GM19239 (cell line): Measurements from ENCODE around the gene ADAMTS17.

ENCODE experiments used
- DNase-seq: peaks from one replicate; pipeline ENCODE4 v3.0.0; 2011; ENCODE audit warnings: low spot score; ENCODE audit not compliant: insufficient read length
- FAIRE-seq: peaks from 2 replicates; lab custom pipeline; 2011; peaks lifted over from hg19 to GRCh38; lab: Jason Lieb, UNC

ADAMTS17 gene

DNA sequence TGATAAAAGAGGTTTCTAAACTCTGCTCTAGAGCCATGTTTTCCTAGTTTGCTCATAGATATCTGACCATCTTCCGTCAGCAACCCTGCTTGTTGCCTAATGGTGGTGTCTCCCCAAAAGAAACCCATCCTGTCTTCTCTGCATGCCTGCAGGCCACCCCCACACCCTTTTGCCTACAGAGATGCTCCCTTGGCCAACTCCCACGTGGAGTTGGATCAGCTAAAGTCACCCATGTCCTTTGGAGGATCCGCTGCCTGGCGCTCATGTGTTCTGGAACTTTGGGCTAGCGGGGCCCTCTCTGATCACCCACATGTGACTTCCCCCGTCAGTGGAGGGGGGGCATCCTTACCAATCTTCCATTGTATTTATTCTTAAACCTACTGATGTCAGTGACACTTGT, 185.6 kb downstream of the ADAMTS17 start:
- DNase-seq: no peak
- FAIRE-seq: no peak

- FAIRE-seq (no peak), DNase-seq (no peak)
These were observed 187.4 kb downstream of the ADAMTS17 start for GRCh38 chr15:100154338-100154737.

DNA sequence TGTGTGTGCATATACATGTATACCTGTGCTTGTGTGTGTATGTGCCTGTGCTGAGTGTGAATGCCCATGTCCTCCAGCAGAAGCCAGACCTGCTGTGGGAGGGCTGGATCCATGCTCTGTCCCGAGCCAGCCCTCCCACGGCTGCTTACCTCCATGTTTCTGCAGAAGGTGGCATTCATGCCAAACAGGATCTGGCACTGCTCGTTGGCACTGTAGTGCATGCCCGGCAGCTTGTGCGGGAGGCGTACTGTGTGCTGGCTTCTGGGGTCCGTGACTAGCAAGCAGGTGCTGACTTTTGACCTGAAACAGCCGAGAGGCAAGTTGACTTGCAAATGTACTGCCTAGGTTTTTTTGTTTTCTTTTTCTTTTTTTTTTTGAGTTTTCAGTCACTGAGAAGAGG, 189.3 kb downstream of the ADAMTS17 start:
- DNase-seq: no peak
- no peak for FAIRE-seq

DNA sequence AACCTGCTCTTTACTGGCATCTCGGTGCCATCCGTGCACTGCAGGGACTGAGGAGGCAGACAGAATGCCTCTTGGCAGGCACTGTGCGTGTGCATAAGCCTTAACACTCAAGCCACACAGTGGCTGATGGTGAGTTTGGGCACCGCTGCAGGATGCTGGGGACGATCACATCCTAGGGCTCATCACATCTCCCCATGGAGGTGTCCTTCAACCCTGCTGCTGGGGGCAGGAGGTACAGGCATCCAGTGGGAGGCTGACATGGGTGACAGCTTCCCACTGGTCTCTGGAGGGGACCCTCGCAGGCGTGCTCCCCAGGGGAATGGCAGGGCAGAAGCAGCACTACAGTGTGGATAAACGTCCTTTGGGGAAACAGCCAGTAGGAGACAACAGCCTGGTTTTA, 190.9 kb downstream of the ADAMTS17 start:
- no peak for FAIRE-seq
- no peak for DNase-seq

- no peak for DNase-seq
- no peak for FAIRE-seq
These were observed 193.9 kb downstream of the ADAMTS17 start for GRCh38 chr15:100147828-100148227.

GRCh38 chr15:100143378-100143777, 198.4 kb downstream of the ADAMTS17 start:
- FAIRE-seq (no peak), DNase-seq (no peak)

DNA sequence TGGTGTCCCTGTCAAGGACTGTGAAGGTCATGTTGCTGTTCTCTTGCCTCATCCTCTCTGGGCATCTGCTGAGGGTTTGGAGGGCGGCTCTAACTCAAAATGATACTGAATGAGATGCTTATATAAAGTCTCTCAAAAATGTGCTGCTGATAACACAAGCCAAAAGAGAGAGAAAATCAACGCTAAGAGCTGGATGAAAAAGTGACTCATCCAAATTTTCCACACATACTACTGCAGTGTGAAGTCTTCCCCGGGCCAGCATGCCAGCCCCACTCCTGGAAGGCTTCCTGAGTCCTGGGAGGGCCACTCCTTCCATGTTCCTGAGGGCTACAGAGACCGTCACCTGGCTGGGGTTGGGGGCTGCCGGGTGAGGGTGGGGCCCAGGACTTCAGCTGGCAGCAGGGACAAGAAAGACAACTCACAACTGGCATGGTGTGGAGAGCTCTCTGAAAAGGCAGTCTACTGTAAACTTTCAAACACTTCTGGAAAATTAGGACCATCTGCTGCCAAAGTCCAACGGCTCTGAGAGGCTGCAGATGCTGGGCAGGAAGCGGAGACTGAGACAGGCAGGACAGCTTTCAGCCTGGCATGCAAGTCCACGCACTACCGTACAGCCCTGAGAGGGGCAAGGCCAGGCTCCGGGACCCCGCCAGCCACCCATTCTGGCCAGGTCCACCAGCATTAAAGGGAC, 200.3 kb downstream of the ADAMTS17 start:
- no peak for FAIRE-seq
- DNase-seq: no peak

DNA sequence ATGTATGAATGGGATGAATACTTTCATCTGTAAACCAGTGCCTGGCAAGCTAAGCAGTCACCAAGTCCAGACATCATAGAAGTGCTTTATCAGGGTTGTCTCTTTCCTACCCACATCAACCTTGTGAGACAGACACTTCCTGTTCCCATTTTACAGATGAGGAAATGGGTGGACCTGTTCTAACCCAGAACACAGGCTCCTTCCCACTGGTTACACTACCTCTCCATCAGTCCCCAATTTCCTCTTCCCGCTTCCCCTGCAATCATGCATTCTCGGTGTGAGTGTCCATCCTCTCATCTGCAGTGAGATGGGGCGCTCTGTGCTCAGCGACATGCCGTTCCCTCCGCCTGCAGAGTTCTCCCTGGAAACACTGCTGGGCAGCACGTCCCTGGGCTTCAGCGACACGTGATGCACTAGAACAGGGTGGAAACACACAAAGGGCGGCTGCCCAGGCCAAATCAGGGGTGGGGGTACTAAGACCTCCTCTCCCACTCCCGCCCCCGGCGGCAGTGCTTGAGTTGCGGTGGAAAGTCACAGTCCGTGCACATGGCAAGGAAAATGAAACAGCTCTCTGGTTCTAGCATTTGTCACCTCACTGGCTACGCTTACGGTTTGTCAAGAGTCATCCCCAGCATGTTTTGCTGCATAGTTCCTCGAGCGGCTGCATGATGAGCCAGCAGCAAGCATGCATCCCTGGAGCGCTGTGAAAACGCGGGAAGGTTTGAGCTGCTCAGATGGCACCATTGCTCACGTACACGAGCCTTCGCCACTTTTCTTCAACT, 201.1 kb downstream of the ADAMTS17 start:
- no peak for FAIRE-seq
- no peak for DNase-seq

DNA sequence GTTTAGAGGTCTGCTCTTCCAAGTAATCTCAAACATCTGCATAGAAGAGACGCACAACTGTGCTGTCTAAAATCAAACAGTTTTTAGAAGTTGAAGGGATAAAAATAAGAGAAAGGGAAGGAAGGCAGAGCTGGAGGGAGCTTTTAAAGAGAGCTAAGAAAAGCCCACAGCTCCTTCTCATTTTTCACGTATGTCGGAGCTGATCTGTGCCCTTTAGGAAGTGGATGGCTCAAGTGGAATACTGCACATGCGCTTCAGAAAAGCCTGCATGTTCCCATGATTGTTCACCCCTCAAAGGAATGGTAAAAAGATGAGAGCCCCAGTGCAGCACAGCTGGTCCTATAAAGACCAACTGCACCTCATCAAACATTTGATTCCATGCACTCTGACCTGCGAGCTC, 207.2 kb downstream of the ADAMTS17 start:
- DNase-seq (no peak), FAIRE-seq (no peak)

GRCh38 chr15:100134089-100134583, 207.6 kb downstream of the ADAMTS17 start:
- FAIRE-seq (no peak), DNase-seq (no peak)

GRCh38 chr15:100133001-100133400, 208.8 kb downstream of the ADAMTS17 start:
- FAIRE-seq: no peak

DNA sequence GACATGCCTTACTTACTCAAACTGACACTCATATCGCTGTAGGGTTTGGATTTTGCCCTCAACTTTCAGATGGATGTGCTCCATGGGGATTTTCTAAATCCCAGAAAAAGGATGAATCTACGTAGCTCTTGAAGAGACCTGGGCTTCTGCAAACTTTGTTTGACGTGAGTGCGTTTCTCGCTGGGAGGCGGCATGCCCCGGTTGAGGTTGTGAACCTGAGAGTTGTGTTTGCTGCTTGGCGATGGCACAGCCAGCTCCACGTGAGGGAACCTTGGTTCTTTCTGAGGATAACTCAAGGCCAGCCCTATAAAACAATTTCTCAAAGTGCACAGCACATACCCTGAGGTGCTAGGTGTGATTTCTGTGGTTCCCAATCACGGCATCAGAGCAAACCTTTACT, 209.5 kb downstream of the ADAMTS17 start:
- no peak for DNase-seq
- no peak for FAIRE-seq

More at GRCh38 chr15:100133001-100133400, 208.8 kb downstream of the ADAMTS17 start:
- no peak for DNase-seq

DNA sequence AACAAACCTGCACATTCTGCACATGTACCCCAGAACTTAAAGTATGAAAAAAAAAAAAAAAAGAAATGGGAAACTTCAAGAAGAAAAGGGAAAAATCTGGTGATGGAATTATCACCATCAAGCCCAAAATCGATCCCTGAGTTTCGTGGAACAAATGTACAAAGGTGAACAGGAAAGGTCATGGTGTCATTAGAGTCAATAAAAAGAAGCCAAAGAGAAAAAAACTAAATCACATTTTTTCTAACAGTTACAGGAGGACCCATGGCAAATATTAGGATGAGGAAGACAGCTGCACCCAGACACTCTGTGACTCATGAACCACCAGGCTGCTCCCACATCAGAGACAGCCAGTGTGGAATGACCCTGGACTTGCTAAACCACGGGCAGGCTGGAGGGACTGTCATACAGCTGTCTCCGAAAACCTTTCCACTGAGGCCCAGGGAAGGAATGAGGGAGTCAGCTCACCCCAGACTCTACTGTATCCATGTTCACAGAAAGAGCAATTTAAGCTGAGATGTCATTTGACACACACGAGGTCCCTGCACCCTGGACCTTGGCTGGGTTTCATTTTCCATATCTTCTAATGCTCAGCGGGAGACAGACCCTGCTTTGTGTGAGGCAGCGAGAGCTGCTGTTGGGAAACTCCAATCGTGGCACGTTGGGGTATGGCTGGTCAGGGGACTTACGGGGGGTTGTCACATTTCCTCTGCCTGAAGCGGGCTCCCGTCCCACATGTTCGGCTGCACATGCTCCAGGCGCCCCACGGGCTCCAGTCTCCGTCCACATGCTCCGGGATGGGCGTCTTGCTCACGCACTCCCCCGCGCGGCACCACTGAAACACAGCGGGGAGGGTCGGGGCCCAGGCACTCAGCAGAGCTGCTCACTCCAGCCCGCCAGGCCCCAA, 210.2 kb downstream of the ADAMTS17 start:
- FAIRE-seq: no peak
- peak; percentile 21 for DNase-seq

DNA sequence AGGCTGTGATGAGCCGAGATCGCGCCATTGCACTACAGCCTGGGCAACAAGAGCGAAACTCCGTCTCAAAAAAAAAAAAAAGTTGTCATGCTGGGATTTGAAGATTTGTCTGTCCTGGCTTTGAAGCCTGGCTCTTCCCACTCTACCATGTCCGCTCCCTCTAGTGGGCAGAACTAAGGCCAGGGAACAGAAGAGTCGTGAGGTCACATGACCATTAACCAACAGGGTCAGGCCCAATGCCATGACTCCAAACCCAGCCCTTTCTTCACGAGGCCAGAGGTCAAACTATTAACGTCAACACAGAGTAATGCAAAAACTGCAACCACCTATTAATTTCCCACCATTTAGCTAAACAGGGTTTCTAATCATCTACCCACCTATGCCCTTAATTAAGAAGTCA, 212.1 kb downstream of the ADAMTS17 start:
- FAIRE-seq (no peak), DNase-seq (no peak)

DNA sequence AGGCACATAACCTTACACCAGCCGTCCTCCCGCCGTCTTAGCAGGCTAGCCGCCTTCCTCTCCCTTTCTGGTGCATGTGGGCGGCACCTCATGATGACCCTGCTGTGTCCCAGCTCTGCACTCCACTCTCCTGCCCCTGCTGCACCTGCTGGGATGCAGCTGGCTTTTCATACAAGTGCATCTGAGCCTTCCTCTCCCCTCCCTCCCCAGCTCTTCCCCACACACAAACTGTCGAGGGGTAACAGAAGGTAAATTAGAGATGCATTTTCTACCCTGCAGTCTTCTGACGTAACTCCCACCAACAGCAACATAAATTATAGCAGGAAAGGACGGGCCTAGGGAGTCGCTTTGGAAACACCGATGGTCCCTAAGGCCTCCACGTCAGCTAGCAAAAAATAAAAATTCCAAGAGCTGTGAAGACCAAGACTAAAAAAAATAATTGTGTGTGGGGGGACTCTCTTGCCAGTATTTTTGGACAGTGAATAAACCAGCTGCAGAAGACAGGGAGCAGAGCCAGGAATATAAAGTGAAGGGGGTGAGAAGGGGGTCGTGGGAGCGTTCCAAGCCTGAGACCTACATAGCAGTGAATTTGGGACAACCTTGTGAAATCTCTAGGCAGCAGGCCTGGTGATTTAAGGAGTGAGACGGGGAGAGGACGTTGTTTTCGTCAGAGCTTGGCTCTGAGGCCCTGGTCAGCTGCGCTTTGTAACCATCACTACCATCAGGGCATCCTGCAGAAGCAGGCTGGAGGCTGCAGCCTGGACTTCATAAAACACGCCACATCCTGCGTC, 216.2 kb downstream of the ADAMTS17 start:
- no peak for FAIRE-seq
- no peak for DNase-seq

DNA sequence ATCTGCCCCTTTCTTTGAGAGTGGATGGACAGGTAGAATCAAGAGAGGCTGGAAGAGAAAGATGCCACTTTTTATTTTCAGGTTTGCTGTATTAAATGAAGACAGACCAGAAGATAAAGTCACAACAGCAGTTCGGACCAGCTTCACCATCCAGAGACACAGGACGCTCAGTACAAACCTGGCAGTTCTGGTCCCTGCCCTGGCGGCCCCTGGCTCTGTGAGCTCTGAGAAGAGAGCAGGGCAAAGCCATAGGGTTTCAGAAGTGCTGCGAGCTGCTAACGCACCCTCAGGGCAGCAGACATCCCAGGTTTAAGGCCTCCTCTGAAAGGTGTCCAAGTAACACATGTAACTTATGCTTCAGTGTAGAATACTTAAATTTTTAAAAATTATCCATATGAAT, 216.8 kb downstream of the ADAMTS17 start:
- DNase-seq: no peak
- no peak for FAIRE-seq

DNA sequence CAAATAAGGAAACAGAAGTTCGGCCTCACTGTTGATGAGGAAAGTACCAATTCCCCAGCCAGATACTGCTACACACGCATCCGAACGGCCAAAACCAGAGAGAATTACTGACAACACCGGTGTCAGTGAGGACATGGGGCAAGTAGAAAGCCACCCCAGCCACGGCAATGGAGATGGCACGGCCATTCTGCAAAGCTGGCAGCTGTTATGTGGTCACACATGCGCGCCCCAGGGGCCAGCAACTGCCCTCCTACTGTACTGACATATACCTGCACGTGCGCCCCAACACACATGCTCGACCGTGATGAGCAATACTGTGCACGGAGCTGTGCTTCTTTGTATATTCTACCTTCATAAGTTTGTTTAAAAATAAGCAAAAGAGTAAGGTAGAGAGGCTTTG, 217.4 kb downstream of the ADAMTS17 start:
- DNase-seq: no peak
- no peak for FAIRE-seq

GRCh38 chr15:100123611-100124010, 218.2 kb downstream of the ADAMTS17 start:
- DNase-seq (no peak), FAIRE-seq (no peak)

- FAIRE-seq (no peak), DNase-seq (no peak)
These were observed 220.5 kb downstream of the ADAMTS17 start for GRCh38 chr15:100121285-100121684.

DNA sequence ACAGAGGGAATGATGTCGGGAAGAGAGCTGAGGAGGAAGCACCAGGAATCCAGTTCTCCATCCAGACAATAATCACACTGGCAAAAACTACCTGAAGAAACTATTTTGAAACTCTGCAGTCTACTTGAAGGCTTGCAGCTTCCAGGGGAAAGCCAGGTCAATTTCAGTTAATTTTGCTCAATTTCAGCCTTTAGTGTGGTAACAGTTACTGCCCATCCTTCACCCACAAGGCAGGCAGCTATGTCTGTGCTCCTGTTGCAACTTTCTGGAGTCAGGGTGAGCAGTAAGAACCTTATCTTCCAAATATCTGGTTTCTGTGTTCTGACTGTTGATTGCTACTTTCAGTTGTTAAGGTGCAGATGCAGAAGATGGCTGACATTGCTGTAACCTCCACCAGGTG, 221.7 kb downstream of the ADAMTS17 start:
- no peak for DNase-seq
- no peak for FAIRE-seq
